Measurements from ENCODE around the gene MARK3. TPM values are rescaled to one million over a fixed set of nuclear protein-coding genes. Genes with fewer than 3 reads are reported as not detected.

MARK3 gene
- total and polyA plus RNA-seq, 2 of the 4 experiments (the other 2 are of a cell fraction), result 78.5 to 80.5 TPM

GRCh38 chr14:103528587-103529382, 143.6 kb downstream of the MARK3 start, which contains the start of gene TRMT61A:
Gene TRMT61A (plus strand): TSS chr14:103529196. CDS start chr14:103529979, 783 bp downstream.
- H2AK9ac ChIP-seq (replicated peaks; ENCODE audit: low read depth, low read length, poor library complexity), result peak within 1 kb of the TSS; percentile 97
- peak within 1 kb of the TSS; percentile 16; the same call in 1 of the 2 replicates for H3K18ac ChIP-seq (ENCODE audit: low read depth, low read length)
- peak within 1 kb of the TSS; percentile 74 for H3K4me2 ChIP-seq (ENCODE audit: low read depth, low read length)
- peak within 1 kb of the TSS; percentile 77 for H4K5ac ChIP-seq (ENCODE audit: low read depth, low read length)
- peak within 1 kb of the TSS; percentile 32; the same call in 1 of the 2 replicates for H2BK20ac ChIP-seq (ENCODE audit: low read depth, low read length)
- H4K91ac ChIP-seq (ENCODE audit: insufficient read depth, low read depth, low read length), result peak within 1 kb of the TSS; percentile 50
- peak; percentile 92 for DNase-seq
- H2BK5ac ChIP-seq (ENCODE audit: low read depth, low read length, poor library complexity, severe bottlenecking), result peak within 1 kb of the TSS; percentile 74
- H2BK120ac ChIP-seq (ENCODE audit: low read depth, low read length), result peak within 1 kb of the TSS; percentile 77
- no peaks in the 10 kb centered on the region for H3K9me3 ChIP-seq (ENCODE audit: control insufficient read depth, insufficient read depth, low read length)
- H4K20me1 ChIP-seq (ENCODE audit: insufficient read depth, low read length), result peaks cover 26% of the 10 kb centered on the region
- dilution Hi-C loops (cut with HindIII; ENCODE audit: low sequenced_read_pairs, unreplicated experiment), result no loop called here
- ChIA-PET CTCF (interaction anchor here (1.2 to 1.3 kb wide), 2 partner anchors 10 to 12 kb away, joined by 3 to 5 read pairs; no protein-coding TSS in a partner anchor), POLR2A (ENCODE audit: unreplicated experiment) (no interaction called here)
- peaks cover 6% of the 10 kb centered on the region; the same call in 1 of the 2 replicates for H3K36me3 ChIP-seq (ENCODE audit: control insufficient read depth, insufficient read depth, low read length)
- peak within 1 kb of the TSS; percentile 22; the same call in 1 of the 2 replicates for H3K23ac ChIP-seq (ENCODE audit: low read depth, low read length)
- in situ Hi-C loops (cut with MboI; ENCODE audit: low sequenced_read_pairs), result no loop called here
- ATAC-seq (ENCODE audit: low read depth), result peak; percentile 93
- 0 out of 2 replicates have a peak within 1 kb of the TSS, but pooled peaks have one; percentile 31 for H3K56ac ChIP-seq (ENCODE audit: extremely low read depth, insufficient read depth, low read length)
- TF ChIP-seq MAZ (IDR thresholded peaks at IDR 0.05; ENCODE audit: borderline replicate concordance, low read depth, low read length) (peak; percentile 89; the same call in 1 of the 2 replicates), USF2 (IDR thresholded peaks at IDR 0.05; ENCODE audit: low read depth, low read length) (peak; percentile 63), CTCF (conservative IDR thresholded peaks at IDR 0.05; ENCODE audit: low read depth, low read length) (no peak), NFE2L2 (IDR thresholded peaks at IDR 0.05; ENCODE audit: low read depth, low read length) (no peak), MXI1 (IDR thresholded peaks at IDR 0.05; ENCODE audit: borderline replicate concordance, low read depth, low read length) (peak; percentile 99), BHLHE40 (IDR thresholded peaks at IDR 0.05; ENCODE audit: low read depth, low read length) (peak; percentile 88)
- peaks cover 13% of the 10 kb centered on the region for H3K9me1 ChIP-seq (ENCODE audit: insufficient read depth, low read length)
- H2AFZ ChIP-seq (replicated peaks; ENCODE audit: low read length, poor library complexity), result peak within 1 kb of the TSS; percentile 95
- H3K4me1 ChIP-seq (ENCODE audit: control insufficient read depth, insufficient read depth, low read length), result peaks cover 11% of the 10 kb centered on the region
- peak within 1 kb of the TSS; percentile 26; the same call in 1 of the 2 replicates for H3K14ac ChIP-seq (replicated peaks; ENCODE audit: low read depth, low read length)
- H3K79me1 ChIP-seq (ENCODE audit: low read depth in 1 of 2, low read length in 2 of 2), result peaks cover 0 to 44% of the 10 kb centered on the region in 2 experiments; a peak in 3 of 4 replicates
- peak within 1 kb of the TSS; percentile 72 for H3K9ac ChIP-seq (ENCODE audit: low read depth, low read length)
- 4% methylated on average over 24 of the region's 70 CpGs; no CpG with 5 or more reads in 1 of the 2 experiments for WGBS, 2 experiments (ENCODE audit: extremely low coverage in 2 of 2, insufficient read length in 1 of 2)
- peaks cover under 1% of the 10 kb centered on the region; the same call in 1 of the 2 replicates for H3K27me3 ChIP-seq (ENCODE audit: control insufficient read depth, insufficient read depth, low read length)
- H3K27ac ChIP-seq (ENCODE audit: insufficient read depth, low read length), result peak within 1 kb of the TSS; percentile 73
- H3K4me3 ChIP-seq (ENCODE audit: insufficient read depth, low read depth, low read length), result peak within 1 kb of the TSS; percentile 77
- peak within 1 kb of the TSS; percentile 87 for H3K4ac ChIP-seq (ENCODE audit: low read depth, low read length)
- H2AK5ac ChIP-seq (ENCODE audit: low read depth, low read length), result peak within 1 kb of the TSS; percentile 93
- peak within 1 kb of the TSS; percentile 86 to 91 for H4K8ac ChIP-seq (ENCODE audit: low read depth in 2 of 2, low read length in 2 of 2)
- no TSS peak for BruUV-seq (replicated peaks)
- intact Hi-C loops (cut with micrococcal nuclease), result no loop called here
- peak within 1 kb of the TSS; percentile 33; the same call in 1 of the 3 replicates for H2BK15ac ChIP-seq (ENCODE audit: low read depth, low read length)

All from IMR-90 (cell line).